ENCODE data around the gene DTWD2.

DNA sequence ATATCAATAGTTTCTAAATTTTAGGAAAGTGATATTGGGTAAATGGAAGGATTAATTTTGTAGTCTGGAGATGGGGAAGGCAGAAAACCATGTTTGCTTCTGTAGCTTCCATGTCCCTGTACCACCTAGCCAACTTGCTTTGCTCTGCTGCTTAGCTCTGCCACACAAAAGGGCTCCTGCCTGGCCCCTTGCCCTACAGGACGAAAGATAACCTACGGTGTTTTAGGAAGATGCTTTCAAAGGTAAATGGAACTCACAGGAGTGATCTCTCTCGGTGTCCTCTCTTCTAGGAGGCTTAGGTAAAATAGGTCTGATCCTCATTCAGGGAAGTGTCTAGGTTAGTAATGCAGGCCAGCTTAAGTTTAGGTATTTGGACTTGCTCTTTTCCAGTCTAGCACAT is 44.8 kb upstream of the DTWD2 start:
- TF ChIP-seq, protein P1, sequence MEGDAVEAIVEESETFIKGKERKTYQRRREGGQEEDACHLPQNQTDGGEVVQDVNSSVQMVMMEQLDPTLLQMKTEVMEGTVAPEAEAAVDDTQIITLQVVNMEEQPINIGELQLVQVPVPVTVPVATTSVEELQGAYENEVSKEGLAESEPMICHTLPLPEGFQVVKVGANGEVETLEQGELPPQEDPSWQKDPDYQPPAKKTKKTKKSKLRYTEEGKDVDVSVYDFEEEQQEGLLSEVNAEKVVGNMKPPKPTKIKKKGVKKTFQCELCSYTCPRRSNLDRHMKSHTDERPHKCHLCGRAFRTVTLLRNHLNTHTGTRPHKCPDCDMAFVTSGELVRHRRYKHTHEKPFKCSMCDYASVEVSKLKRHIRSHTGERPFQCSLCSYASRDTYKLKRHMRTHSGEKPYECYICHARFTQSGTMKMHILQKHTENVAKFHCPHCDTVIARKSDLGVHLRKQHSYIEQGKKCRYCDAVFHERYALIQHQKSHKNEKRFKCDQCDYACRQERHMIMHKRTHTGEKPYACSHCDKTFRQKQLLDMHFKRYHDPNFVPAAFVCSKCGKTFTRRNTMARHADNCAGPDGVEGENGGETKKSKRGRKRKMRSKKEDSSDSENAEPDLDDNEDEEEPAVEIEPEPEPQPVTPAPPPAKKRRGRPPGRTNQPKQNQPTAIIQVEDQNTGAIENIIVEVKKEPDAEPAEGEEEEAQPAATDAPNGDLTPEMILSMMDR (IDR thresholded peaks at IDR 0.05), result no peak
- no peak for TF ChIP-seq POLR2A (IDR thresholded peaks at IDR 0.05)

All from right lobe of liver (tissue), 4 donors.